SK-N-SH (cell line): Measurements from ENCODE around the gene COL8A2. TPM values are rescaled to one million over a fixed set of nuclear protein-coding genes. Genes with fewer than 3 reads are reported as not detected.

Source experiments
- CTCF ChIA-PET: fragments of 300-600, 350-600 bp; formaldehyde crosslinking; extraction: SDS; loops from one replicate; lab custom pipeline; 2021; lab: Yijun Ruan, JAX
- POLR2A ChIA-PET: fragments of 350-600 bp; sonication (Branson Sonifier 250); formaldehyde crosslinking; extraction: SDS; loops from one replicate; lab custom pipeline; 2020; ENCODE audit warnings: antibody characterized with exemption, inconsistent platforms; lab: Yijun Ruan, JAX
- DNase-seq: peaks from one replicate; pipeline ENCODE4 v3.0.0; 2012
- H2AFZ ChIP-seq: fragments of 200-600 bp; sonication (generic); 2 replicates; pipeline ENCODE4 v1.8.1; 2016; ENCODE audit warnings: antibody characterized with exemption, mild to moderate bottlenecking, low read depth
- H3F3A ChIP-seq: fragments of 200-600 bp; sonication (generic); replicated peaks from 2 replicates; pipeline ENCODE3; 2016; ENCODE audit warnings: antibody characterized with exemption, mild to moderate bottlenecking; ENCODE audit not compliant: insufficient read depth
- H3K27ac ChIP-seq, 2 experiments: fragments of 200-500 bp in 1 of 2; fragments of 200-600 bp in 1 of 2; sonication (Bioruptor generic) in 1 of 2; sonication (generic), shearing (Covaris generic) in 1 of 2; 2 replicates each; pipeline versions ENCODE4 v1.5.1 to v1.6.1; 2014 to 2016; ENCODE audit warnings: low read depth in 2 of 2, inconsistent platforms in 1 of 2, low read length in 1 of 2, mild to moderate bottlenecking in 1 of 2, mixed read lengths in 1 of 2
- H3K27me3 ChIP-seq: fragments of 200-600 bp; sonication (generic), shearing (Covaris generic); 2 replicates; pipeline ENCODE4 v1.6.1; 2016; ENCODE audit warnings: mixed run types; ENCODE audit not compliant: insufficient read depth
- H3K36me3 ChIP-seq, 2 experiments: fragments of 200-500 bp in 1 of 2; fragments of 200-600 bp in 1 of 2; sonication (Bioruptor generic) in 1 of 2; sonication (generic) in 1 of 2; replicated peaks in 1 of 2; 2 replicates each; pipeline versions ENCODE3 to v1.5.1; 2014 to 2016; ENCODE audit warnings: low read length in 1 of 2, mild to moderate bottlenecking in 1 of 2; ENCODE audit not compliant: insufficient read depth in 2 of 2, control insufficient read depth in 1 of 2
- H3K4me1 ChIP-seq, 2 experiments: fragments of 200-500 bp in 1 of 2; fragments of 200-600 bp in 1 of 2; sonication (Bioruptor generic) in 1 of 2; sonication (generic), shearing (Covaris generic) in 1 of 2; 2 replicates each; pipeline versions ENCODE4 v1.5.1 to v1.6.1; 2014 to 2016; ENCODE audit warnings: low read depth in 1 of 2, low read length in 1 of 2, mixed run types in 1 of 2; ENCODE audit not compliant: insufficient read depth in 2 of 2, control insufficient read depth in 1 of 2
- H3K4me2 ChIP-seq: fragments of 200-600 bp; sonication (generic), shearing (Covaris generic); 2 replicates; pipeline ENCODE4 v1.6.1; 2017; ENCODE audit warnings: mixed run types
- H3K4me3 ChIP-seq, 2 experiments: fragments of 200-500 bp in 1 of 2; fragments of 200-600 bp in 1 of 2; sonication (Bioruptor generic) in 1 of 2; sonication (generic), shearing (Covaris generic) in 1 of 2; 2 replicates each; pipeline versions ENCODE4 v1.5.1 to v1.8.1; 2014 to 2016; ENCODE audit warnings: low read depth in 2 of 2, inconsistent platforms in 1 of 2, low read length in 1 of 2, mild to moderate bottlenecking in 1 of 2, mixed read lengths in 1 of 2, moderate library complexity in 1 of 2
- H3K79me2 ChIP-seq: fragments of 200-600 bp; sonication (generic); 2 replicates; pipeline ENCODE4 v1.8.1; 2017; ENCODE audit warnings: mild to moderate bottlenecking; ENCODE audit not compliant: insufficient read depth
- H3K9ac ChIP-seq: fragments of 200-600 bp; sonication (generic); 2 replicates; pipeline ENCODE4 v1.6.1; 2017; ENCODE audit warnings: mixed run types
- H3K9me2 ChIP-seq: fragments of 200-600 bp; sonication (generic); 2 replicates; pipeline ENCODE4 v1.6.1; 2017; ENCODE audit warnings: mixed run types
- H3K9me3 ChIP-seq: fragments of 200-600 bp; sonication (generic); 2 replicates; pipeline ENCODE4 v1.6.1; 2017; ENCODE audit warnings: mixed run types, mild to moderate bottlenecking, moderate library complexity
- H4K20me1 ChIP-seq: fragments of 200-600 bp; sonication (generic); 2 replicates; pipeline ENCODE4 v1.6.1; 2017; ENCODE audit warnings: mild to moderate bottlenecking, mixed run types; ENCODE audit not compliant: insufficient read depth
- ELF1 ChIP-seq: IDR thresholded peaks from 2 replicates; pipeline ENCODE4 v1.4.0; 2012
- FOXM1 ChIP-seq: IDR thresholded peaks from 2 replicates; pipeline ENCODE4 v1.4.0; 2012; ENCODE audit warnings: low read depth, mild to moderate bottlenecking
- GATA2 ChIP-seq: sonication (generic); formaldehyde crosslinking; IDR thresholded peaks from 2 replicates; pipeline ENCODE4 v1.5.0; 2020; ENCODE audit warnings: mild to moderate bottlenecking, missing genetic modification reagents
- MEF2A ChIP-seq: IDR thresholded peaks from 2 replicates; pipeline ENCODE4 v1.4.0; 2012; ENCODE audit warnings: low read depth, borderline replicate concordance
- MXI1 ChIP-seq: IDR thresholded peaks from 2 replicates; pipeline ENCODE4 v1.6.1; 2012; ENCODE audit warnings: mild to moderate bottlenecking, low read depth, low read length, improper control_type of control experiment
- NRF1 ChIP-seq: IDR thresholded peaks from 2 replicates; pipeline ENCODE4 v1.6.1; 2012; ENCODE audit warnings: low read depth, mild to moderate bottlenecking, low read length
- POLR2AphosphoS5 ChIP-seq: IDR thresholded peaks from 2 replicates; pipeline ENCODE4 v1.6.1; 2012; ENCODE audit warnings: low read depth, low read length
- RXRA ChIP-seq: IDR thresholded peaks from 2 replicates; pipeline ENCODE4 v1.4.0; 2012; ENCODE audit warnings: low read depth, mild to moderate bottlenecking, borderline replicate concordance
- TCF12 ChIP-seq: IDR thresholded peaks from 2 replicates; pipeline ENCODE4 v1.4.0; 2012
- YY1 ChIP-seq: IDR thresholded peaks from 2 replicates; pipeline ENCODE4 v1.4.0; 2012; ENCODE audit warnings: low read depth, mild to moderate bottlenecking
- WGBS: methylation state at CpG from one replicate; pipeline ENCODE4 v1.1.6; 2017; ENCODE audit warnings: low lambda C conversion rate; 5-methylcytosine and 5-hydroxymethylcytosine counted together
- polyA plus RNA-seq, 3 experiments: library from polyadenylated mRNA; depleted of rRNA; stranded (reverse); fragments of >200 nt; gene quantifications; 2 replicates each; pipeline ENCODE4 v1.2.3, GENCODE V29; 2012
- TF ChIP-seq, protein P1 (sequence below): IDR thresholded peaks from 2 replicates; pipeline ENCODE4 v1.4.0; 2012; ENCODE audit warnings: low read depth, borderline replicate concordance
- TF ChIP-seq, protein P2 (sequence below): IDR thresholded peaks from 2 replicates; pipeline ENCODE4 v1.4.0; 2012; ENCODE audit warnings: low read depth, borderline replicate concordance
- TF ChIP-seq, protein P3 (sequence below): fragments of 200-600 bp; sonication (generic); IDR thresholded peaks from 2 replicates; pipeline ENCODE4 v1.6.1; 2017; ENCODE audit warnings: antibody characterized with exemption, mild to moderate bottlenecking, moderate library complexity
- TF ChIP-seq, protein P4 (sequence below): IDR thresholded peaks from 2 replicates; pipeline ENCODE4 v1.6.1; 2012; ENCODE audit warnings: mild to moderate bottlenecking, low read depth, low read length, moderate library complexity

Gene COL8A2
- polyA plus RNA-seq, 1 of the 3 experiments (the other 2 are of a cell fraction), result 3.1 TPM

DNA sequence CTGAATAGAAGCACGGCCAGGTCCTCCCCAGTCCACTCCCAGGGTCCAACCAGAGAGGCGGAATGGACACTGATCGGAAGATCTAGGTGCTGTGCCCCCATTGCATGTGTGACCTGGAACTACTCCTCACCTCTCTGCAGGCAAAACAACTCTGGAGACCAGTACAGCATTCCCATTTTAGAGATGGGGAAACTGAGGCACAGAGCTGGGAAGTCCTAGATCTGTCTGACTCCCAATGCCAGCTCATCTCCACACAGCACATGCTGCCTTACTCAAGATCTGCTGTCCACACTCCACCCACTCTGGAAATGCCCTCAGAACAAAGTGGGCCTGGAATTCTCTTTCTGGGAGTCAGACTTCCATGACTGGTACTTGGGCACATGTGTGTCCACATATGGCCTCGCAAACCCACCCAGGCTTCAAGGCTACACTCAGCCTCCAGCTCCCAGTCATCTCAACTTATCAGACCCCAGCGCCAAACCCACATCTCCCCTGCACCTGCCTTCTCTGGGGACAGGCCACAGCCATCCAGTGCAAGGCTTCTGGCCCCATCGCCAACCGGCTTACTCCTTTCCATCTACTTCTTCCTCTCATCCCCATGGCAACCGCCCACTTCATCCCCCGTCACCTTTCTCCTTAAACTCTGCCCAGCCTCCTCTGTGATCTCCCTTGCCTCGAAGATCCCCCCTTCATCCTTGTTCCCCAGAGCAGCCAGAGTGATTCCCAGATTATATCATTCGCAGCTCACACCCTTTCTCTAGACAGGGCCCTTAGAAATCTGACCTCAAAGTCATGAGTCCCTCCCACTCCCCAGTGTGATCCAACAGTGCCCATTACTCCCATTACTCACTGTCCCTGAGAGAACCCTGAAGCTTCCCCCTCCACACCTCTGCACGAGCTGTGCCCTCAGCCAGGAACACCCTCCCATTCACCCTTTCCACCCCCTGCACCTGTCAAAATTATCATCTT is 2.7 kb downstream of the COL8A2 start:
- peak; percentile 12 for DNase-seq
- 91% methylated on average over 11 of the region's 12 CpGs for WGBS
- no peak for TF ChIP-seq ELF1
- TF ChIP-seq, protein P1, sequence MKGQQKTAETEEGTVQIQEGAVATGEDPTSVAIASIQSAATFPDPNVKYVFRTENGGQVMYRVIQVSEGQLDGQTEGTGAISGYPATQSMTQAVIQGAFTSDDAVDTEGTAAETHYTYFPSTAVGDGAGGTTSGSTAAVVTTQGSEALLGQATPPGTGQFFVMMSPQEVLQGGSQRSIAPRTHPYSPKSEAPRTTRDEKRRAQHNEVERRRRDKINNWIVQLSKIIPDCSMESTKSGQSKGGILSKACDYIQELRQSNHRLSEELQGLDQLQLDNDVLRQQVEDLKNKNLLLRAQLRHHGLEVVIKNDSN, result no peak
- TF ChIP-seq, protein P2, sequence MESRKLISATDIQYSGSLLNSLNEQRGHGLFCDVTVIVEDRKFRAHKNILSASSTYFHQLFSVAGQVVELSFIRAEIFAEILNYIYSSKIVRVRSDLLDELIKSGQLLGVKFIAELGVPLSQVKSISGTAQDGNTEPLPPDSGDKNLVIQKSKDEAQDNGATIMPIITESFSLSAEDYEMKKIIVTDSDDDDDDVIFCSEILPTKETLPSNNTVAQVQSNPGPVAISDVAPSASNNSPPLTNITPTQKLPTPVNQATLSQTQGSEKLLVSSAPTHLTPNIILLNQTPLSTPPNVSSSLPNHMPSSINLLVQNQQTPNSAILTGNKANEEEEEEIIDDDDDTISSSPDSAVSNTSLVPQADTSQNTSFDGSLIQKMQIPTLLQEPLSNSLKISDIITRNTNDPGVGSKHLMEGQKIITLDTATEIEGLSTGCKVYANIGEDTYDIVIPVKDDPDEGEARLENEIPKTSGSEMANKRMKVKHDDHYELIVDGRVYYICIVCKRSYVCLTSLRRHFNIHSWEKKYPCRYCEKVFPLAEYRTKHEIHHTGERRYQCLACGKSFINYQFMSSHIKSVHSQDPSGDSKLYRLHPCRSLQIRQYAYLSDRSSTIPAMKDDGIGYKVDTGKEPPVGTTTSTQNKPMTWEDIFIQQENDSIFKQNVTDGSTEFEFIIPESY, result no peak
- no peak for TF ChIP-seq RXRA
- TF ChIP-seq, protein P3, sequence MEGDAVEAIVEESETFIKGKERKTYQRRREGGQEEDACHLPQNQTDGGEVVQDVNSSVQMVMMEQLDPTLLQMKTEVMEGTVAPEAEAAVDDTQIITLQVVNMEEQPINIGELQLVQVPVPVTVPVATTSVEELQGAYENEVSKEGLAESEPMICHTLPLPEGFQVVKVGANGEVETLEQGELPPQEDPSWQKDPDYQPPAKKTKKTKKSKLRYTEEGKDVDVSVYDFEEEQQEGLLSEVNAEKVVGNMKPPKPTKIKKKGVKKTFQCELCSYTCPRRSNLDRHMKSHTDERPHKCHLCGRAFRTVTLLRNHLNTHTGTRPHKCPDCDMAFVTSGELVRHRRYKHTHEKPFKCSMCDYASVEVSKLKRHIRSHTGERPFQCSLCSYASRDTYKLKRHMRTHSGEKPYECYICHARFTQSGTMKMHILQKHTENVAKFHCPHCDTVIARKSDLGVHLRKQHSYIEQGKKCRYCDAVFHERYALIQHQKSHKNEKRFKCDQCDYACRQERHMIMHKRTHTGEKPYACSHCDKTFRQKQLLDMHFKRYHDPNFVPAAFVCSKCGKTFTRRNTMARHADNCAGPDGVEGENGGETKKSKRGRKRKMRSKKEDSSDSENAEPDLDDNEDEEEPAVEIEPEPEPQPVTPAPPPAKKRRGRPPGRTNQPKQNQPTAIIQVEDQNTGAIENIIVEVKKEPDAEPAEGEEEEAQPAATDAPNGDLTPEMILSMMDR, result no peak
- TF ChIP-seq GATA2 (CRISPR knock-in tag), result no peak
- no peak for TF ChIP-seq TCF12
- no peak for TF ChIP-seq POLR2AphosphoS5
- TF ChIP-seq FOXM1, result no peak
- no peak for TF ChIP-seq MEF2A
- no peak for TF ChIP-seq NRF1
- Histone ChIP-seq H3K4me2 (no peak overlapping the region), H3K9me2 (no peaks in the 10 kb centered on the region), H3K27ac (no peak overlapping the region), H4K20me1 (no peaks in the 10 kb centered on the region), H3K9me3 (no peaks in the 10 kb centered on the region), H3K4me3 (no peak overlapping the region), H3K36me3 (no peaks in the 10 kb centered on the region), H3K4me1 (peaks cover 0 to under 1% of the 10 kb centered on the region in 2 experiments; a peak in 1 of 4 replicates), H3K27me3 (no peaks in the 10 kb centered on the region), H3K9ac (no peak overlapping the region), H3F3A (peaks cover under 1% of the 10 kb centered on the region), H2AFZ (no peak overlapping the region), H3K79me2 (no peaks in the 10 kb centered on the region)
- CTCF ChIA-PET, result interaction anchor here (1.0 to 2.0 kb wide), 3 partner anchors 9 to 22 kb away, joined by 3 to 8 read pairs (median 6); no protein-coding TSS in a partner anchor
- POLR2A ChIA-PET, result no interaction called here

DNA sequence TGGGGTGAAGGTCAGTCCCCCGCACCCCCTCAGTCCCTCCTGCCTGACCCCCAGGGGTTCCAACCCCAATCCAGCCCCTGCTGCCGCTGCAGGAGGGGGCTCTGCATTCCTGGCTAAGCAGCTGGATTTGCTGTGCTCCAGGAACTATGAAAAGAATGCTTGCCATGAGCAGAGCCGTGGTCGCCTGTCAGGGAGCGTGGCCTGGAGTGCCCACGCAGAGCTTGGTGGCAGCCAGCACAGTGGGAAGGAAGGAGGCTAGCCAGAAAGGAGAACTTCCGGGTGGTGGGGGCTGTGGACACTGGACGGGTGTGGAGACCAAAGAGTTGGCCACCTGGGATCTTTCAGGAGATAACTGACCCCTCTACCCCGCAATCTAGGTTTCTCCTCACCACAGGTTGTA is 5.6 kb downstream of the COL8A2 start:
- H3K4me2 ChIP-seq, result no peak overlapping the region
- H3K4me3 ChIP-seq, result no peak overlapping the region
- H3K9me3 ChIP-seq, result no peaks in the 10 kb centered on the region
- no peaks in the 10 kb centered on the region for H4K20me1 ChIP-seq
- no peaks in the 10 kb centered on the region for H3K27me3 ChIP-seq
- WGBS, result 76% methylated on average over 7 of the region's 9 CpGs
- no peak overlapping the region for H3K27ac ChIP-seq
- H3K36me3 ChIP-seq, result no peaks in the 10 kb centered on the region
- TF ChIP-seq MXI1, result no peak
- TF ChIP-seq YY1, result no peak
- TF ChIP-seq, protein P4, sequence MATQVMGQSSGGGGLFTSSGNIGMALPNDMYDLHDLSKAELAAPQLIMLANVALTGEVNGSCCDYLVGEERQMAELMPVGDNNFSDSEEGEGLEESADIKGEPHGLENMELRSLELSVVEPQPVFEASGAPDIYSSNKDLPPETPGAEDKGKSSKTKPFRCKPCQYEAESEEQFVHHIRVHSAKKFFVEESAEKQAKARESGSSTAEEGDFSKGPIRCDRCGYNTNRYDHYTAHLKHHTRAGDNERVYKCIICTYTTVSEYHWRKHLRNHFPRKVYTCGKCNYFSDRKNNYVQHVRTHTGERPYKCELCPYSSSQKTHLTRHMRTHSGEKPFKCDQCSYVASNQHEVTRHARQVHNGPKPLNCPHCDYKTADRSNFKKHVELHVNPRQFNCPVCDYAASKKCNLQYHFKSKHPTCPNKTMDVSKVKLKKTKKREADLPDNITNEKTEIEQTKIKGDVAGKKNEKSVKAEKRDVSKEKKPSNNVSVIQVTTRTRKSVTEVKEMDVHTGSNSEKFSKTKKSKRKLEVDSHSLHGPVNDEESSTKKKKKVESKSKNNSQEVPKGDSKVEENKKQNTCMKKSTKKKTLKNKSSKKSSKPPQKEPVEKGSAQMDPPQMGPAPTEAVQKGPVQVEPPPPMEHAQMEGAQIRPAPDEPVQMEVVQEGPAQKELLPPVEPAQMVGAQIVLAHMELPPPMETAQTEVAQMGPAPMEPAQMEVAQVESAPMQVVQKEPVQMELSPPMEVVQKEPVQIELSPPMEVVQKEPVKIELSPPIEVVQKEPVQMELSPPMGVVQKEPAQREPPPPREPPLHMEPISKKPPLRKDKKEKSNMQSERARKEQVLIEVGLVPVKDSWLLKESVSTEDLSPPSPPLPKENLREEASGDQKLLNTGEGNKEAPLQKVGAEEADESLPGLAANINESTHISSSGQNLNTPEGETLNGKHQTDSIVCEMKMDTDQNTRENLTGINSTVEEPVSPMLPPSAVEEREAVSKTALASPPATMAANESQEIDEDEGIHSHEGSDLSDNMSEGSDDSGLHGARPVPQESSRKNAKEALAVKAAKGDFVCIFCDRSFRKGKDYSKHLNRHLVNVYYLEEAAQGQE, result no peak
- peaks cover 9% of the 10 kb centered on the region for H3F3A ChIP-seq
- no peaks in the 10 kb centered on the region for H3K79me2 ChIP-seq
- CTCF ChIA-PET, result interaction anchor here (5.2 to 32.6 kb wide), 2 partner anchors 16 to 19 kb away, joined by 47 to 700 read pairs; no protein-coding TSS in a partner anchor
- POLR2A ChIA-PET, result no interaction called here
- H3K9ac ChIP-seq, result no peak overlapping the region
- no peak for DNase-seq
- no peaks in the 10 kb centered on the region for H3K9me2 ChIP-seq
- peaks cover 10 to 27% of the 10 kb centered on the region in 2 experiments; a peak in 2 of 4 replicates for H3K4me1 ChIP-seq
- no peak overlapping the region for H2AFZ ChIP-seq
